HG02763 (cell line): ENCODE data around the gene SNAI1.

Source experiments
- ATAC-seq: cut with Tn5 transposase; IDR thresholded peaks from one replicate; pipeline ENCODE4 v1.9.1; 2021; ENCODE audit warnings: mild to moderate bottlenecking, moderate library complexity; ENCODE audit not compliant: unreplicated experiment

Gene SNAI1

GRCh38 chr20:50032955-50033666 lies 50.3 kb downstream of the SNAI1 start:
- ATAC-seq = no peak

GRCh38 chr20:50034567-50035180 lies 51.9 kb downstream of the SNAI1 start:
- ATAC-seq = no peak

- no peak for ATAC-seq
Measured at GRCh38 chr20:50036703-50037102, 53.9 kb downstream of the SNAI1 start.

- no peak for ATAC-seq
Measured at GRCh38 chr20:50037123-50037522, 54.3 kb downstream of the SNAI1 start.

GRCh38 chr20:50037575-50037974 lies 54.8 kb downstream of the SNAI1 start:
- no peak for ATAC-seq

GRCh38 chr20:50038169-50038568 lies 55.4 kb downstream of the SNAI1 start:
- ATAC-seq = no peak
